GM21367 (cell line): ENCODE results near the gene FAT1.

Source experiments
- ATAC-seq: cut with Tn5 transposase; IDR thresholded peaks from one replicate; pipeline ENCODE4 v1.9.1; 2021; ENCODE audit not compliant: unreplicated experiment

Gene FAT1

DNA sequence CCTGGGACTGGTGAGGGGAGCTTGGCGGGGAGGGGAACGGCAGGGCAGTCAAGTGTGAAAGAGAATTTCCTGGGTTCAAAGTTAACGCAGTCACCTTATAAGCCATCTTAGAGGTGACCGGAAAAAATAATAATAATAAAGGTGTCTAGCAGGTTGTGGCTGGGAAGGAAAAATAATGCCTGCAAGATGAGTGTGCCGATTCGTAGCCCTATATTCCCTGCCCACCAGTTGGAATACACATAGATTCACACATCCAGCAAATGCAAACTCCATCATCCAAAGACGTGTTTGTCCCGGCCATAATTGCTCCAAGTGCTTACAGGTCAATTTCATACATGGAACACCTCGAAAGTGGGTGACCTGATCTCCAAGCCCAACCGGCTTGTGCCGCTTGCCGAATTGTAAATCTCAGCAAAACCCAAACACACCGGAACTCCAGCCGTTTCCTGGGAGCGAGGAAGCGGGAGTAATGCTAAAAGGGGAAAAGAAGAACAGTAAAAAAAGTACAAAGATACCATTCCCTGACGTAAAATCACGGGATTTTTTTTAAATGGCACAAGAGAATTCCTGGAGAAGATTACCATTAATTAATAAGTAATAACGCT, 1.3 kb upstream of the FAT1 start:
- ATAC-seq: no peak

DNA sequence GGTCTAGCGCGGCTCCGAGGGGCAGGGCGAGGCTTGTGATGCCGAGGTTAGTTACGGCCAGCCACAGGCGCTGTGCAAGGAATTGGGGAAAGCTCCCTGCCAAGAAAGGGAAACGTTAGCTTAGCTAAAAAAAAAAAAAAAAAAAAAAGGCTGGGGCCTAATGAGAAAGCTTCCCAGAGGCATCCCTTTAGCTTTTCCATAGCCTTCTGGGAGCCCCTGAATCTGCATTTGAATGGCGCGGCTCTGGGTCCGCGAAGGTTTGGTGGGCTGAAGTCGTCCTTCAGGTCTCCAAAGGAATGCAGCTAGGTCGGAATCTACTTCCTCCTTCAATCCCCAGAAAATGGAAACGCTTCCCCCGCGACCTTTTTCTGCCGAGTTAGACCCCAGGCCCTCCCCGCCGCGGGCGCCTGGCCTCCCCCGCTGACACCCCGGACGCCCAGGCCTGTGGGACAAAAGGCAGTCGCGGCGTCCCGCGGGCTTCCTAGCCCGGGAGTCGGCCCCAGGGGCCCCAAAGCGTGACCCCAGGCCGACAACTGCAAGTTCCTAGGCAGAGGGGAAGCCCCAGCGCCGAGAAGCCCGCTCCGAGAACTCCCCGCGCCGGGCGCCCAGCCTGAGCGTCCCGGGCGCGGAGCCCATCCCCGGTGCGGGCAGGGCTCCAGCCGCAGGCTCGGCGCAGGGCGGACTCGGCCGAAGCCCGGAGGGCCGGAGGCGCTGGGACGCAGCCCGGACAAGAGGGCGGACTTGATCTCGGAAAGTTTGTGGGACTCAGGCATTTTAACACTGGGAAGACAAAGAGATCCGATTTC, 605 bp upstream of the FAT1 start:
- no peak for ATAC-seq

DNA sequence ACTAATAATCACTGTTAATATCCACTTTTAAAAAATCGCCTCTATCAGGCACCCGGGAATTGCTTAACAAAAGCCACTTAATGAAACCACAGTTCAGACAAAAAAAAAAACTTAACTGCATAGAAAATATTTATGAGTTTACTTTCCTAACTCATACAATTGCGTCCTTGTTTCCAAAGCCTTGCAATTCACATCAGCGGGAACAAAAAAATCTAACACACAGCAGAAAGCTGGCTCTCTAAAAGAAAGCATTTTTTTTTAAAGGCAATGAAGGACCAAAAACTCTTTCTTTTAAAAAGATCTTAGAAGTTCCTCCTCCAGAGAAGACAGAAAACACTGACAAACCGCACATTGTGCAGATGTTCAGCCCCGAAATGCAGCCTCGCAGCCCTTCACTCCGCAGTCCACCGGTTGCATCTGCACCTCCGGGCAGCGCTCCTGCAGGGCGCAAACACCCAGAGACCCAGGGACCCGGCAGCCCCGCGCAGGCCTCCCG, 812 bp downstream of the FAT1 start:
- no peak for ATAC-seq

DNA sequence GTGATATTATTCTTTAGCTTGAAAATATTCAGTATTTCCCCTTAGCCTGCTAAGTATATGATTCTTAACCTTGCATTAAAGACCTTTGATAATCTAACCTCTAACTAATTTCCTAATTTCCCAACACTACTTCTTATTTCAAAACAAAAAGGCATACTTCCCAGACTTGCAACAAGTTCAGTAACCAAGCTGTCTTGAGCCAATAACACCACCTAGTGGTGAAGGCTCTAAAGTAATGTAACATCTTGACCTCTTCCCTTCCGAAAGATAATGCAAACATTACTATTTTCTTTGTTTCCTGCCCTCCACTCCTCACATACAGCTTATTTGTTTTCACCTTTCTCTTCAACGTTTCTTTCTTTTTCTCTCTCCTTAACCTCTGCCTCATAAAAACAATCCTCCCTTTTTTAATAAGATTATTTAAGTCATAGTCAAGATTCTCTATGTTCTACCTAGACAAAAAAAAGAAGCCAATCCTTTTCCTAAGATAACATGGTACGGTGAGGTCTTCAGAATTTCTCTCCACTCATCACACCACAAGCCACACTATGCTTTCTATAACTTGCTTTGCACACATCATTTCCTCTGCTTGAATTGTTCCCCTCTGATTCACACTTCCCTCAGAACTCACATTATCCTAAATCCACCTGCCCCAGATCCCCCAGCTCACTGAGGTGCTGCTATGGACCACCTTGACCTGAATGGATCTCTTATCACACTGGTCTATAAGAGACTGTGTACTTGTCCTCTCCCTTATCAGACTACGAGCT, 3.5 kb downstream of the FAT1 start:
- ATAC-seq: no peak

DNA sequence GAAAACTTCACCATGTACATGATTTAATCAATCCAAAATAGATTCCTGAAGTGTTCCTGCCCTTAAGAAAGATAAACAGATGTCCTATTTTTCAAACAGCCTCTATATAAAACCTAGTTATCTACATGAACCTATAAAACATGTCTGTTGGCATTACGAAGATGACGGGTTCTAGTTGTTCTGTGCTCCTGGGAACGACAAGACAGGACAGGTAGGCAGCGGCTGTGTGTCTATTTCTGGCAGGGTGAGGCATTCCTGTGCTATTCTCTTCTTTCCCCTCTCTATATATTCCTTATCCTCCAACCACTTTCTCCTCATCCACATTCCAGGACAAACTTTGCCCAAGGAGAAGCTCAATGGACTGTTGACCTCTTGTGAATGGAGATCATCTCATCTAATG, 6.1 kb downstream of the FAT1 start:
- no peak for ATAC-seq

DNA sequence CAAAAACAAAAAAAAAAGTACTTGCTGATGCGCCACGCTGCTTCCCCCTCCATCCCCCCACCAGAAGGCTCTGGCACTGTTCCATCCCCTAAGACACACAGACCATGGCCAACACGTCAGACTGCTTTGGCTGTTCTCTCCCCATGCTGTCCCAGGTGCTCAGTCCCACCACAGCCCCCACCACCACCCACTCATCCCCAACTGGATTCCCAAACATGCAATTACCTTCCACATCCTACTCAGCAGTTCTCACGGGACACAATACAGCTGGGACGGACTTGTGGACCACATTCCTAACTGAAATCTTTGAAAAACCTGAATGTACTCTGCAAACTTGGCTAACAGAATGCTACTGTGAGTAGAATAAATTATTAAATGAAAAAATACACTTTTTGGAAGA, 8.6 kb downstream of the FAT1 start:
- no peak for ATAC-seq

DNA sequence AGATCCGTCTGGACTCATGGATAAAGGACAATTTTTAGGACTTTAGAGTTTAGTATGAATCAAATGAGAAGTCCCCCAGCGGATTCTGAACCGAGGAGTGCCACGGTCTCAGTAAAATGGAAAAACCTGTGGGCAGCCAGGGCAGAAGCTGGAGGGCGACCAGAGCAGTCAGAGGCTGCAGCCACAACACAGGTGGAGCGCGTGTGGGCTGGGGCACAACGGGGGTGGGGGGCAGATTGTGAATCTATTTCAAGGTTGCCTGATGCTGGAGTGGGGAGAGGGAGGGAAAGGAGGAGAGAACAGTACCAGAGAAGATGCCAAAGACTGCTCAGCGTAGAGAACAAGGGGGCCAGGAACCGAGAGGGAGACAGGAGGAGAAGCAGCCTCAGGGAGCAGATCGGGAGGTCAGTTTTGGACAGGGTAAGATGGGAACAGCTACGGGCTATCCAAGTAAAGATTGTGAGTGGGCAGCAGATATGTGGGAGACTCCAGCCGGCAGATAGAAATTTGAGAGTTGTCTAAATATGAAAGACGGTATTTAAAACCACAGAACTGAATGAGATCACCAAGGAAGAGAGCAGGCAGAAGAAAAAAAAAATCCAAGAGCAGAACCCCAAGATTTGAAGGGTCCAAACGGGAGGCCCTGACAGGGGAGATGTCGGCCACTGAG, 9.5 kb downstream of the FAT1 start:
- ATAC-seq: no peak

DNA sequence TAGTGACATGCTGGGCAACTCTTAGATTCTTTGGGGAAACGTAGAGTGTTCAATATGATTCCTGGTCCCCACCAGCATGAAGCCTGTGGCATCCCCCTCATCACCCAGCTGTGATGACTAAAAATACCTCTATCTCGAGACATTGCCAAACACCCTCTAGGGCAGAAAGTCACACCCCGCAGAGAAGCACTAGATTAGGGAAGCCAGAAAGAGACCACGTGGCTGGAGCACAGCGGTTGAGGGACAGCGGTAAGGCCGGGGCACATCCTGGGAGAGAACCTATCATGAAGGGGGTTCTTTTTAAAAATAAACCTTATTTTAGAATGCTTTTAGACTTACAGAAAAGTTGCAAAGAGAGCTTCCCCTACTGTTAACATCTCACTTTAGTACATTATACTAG, 11.0 kb downstream of the FAT1 start:
- no peak for ATAC-seq

DNA sequence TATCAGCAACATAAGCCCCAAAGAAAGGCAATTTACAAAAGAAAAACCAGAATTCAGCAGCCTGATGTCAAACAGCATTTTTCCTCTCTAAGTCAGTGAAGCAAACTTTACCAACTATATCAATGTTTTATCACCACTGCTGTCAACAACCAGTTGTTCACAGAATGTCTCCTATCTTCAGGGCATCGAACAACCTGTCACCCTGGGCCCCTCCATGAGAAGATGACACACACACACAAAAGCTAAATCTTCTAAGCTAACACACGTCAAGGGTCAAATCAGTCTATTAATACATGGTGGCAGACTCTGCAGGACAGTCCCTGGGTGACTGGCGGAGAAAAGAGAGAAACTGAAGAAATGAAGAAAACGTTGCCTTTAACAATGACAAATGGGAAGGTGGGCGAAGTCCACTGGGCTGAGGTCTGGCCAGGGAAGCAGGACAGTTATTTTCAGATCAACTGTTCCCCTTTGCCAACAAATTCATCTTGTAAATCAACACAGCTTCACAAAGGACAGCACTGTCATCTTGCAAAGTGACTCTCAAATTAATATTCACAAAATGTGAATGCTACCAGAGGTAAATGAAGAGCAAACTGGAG, 13.0 kb downstream of the FAT1 start:
- no peak for ATAC-seq

DNA sequence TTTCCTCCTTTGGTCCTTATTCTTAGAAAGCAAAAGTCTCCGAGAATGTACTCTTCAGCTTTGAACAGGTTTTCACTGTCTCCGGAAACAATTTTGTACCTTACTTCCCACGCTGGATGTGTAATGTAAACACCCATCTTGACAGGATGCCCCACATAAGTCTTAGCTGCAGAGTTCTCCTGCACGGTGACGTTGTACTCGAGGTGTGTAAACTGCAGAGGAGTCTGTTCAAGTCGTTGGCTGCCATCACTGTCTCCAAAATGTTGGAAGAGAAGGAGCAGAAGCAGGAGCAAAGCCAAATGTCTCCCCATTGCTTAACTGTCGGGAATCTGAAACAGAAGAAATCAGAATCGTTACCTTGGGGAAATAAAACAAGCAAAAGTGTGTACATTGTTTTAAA, 14.1 kb downstream of the FAT1 start:
- no peak for ATAC-seq

DNA sequence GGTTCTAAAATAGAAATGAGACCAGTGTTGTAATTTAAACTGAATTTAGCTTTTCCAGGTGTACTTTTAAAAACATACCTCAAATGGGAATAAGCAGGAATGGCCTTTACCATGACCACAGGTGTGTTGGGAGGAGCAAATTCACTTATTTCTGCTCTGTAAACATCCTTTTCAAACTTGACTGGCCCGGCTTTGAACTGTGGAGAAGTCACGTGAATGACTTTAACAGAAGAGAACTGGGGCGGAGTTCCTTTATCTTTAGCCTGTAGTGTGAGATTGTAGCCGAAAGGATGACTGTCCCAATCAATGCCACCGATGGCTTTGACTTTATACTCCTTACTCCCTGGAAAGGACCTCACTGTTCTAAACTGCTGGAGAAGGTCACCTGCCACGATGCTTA, 15.1 kb downstream of the FAT1 start:
- ATAC-seq: no peak

DNA sequence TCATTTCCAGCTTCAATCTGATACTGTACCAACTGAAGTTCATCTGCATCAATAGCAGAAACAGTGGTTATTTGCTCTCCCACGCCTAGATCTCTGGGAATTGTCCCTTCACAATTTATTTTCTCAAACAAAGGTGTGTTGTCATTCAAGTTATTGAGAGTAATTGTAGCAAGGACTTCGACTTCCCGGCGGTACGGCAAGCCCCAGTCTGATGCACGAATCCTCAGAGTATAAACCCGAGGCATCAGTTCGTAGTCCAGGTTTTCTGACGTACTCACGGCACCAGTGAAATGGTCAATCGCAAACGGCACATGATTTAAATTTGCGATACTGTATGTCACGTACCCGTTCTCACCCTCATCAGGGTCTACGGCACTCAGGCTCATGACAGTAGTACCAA, 15.7 kb downstream of the FAT1 start:
- ATAC-seq: no peak

DNA sequence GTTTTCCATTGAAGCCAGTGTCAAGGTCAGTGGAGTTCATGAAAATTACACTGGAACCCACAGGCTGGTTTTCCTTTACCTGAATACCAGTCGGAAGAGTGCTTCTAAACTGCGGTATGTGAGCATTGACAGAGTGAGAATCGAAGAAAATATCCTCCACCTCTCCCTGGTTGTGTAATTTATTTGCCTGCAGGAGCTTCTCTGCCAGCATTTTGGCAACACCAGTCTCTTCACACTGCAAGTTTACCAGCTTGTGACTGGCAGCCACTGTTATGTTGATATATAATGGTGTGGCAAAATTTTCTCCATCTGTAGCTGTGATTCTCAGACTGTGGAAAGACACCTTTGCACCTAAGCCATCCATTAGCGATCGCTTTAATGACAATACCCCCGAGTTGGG, 16.1 kb downstream of the FAT1 start:
- no peak for ATAC-seq

DNA sequence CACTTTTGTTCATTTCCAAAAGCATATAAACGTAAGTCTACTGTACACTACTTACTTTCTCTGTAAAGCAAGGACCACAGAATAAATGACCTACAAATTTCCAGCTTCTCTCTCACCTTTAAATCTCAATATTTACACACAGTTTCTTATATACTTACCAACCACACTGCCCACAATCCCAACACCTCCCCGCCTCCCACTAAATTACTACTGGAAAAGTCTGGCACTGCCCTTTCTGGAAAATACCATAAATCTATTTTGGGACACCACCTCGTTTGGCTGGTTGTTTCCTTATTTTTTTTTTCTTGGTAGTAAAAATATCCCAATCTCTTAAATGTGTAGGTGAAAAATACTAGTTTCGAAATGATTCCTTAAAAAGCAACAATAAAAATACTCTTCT, 19.6 kb downstream of the FAT1 start:
- ATAC-seq: no peak

DNA sequence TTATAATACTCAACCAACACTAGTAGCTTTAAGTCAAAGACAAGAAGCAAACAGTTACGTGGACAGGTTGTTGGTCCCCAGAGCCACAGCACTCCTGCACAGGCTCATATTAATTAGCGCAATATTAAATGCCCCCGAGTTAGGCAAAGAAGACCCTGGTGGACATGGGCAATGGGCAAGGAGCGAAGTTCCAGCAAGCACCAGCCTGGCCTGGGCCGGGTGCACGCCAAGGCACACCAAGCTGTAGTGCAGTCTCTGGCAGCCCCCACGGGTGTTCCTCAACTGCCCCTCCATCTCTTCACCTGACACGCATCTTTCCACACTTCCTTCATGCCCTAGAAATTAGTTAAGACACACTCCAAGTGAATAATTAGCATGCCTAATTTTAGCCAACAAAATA, 20.1 kb downstream of the FAT1 start:
- no peak for ATAC-seq

DNA sequence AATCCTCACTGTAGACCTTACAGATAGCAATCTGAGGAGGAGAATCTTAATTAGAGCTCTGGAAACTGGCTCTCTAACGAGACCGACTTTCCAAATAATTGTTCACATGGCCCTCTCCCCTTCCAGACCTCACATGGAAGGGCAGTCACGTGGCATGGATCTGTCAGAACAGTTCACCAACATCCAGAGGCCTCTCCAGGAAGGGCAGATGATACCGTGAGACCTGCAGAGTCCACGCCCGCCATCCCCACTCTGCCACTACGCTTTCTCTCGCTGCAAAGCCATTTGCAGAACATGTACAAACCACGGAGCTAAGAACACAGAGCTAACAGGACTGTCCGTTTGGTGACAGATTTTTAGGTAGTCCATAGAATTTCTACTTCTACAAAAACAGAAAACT, 20.7 kb downstream of the FAT1 start:
- ATAC-seq: no peak

DNA sequence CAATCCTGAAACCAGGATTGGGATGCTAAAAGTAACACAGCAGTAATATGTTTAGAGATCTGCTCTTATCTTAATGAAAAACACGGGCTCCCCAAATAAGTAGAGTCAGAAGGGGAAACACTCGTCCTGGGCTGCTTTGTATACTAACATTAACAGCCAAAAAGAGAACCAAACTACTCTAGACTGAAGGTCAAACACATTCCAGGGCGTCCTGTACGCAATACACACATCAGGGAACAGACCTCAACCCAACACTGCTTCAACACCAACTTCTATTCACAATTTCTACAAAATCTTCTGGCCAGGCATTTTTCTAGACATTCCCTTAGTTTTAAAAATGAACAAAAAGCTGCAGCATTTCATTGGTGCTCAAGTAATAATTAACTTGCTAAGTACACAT, 21.4 kb downstream of the FAT1 start:
- ATAC-seq: no peak

DNA sequence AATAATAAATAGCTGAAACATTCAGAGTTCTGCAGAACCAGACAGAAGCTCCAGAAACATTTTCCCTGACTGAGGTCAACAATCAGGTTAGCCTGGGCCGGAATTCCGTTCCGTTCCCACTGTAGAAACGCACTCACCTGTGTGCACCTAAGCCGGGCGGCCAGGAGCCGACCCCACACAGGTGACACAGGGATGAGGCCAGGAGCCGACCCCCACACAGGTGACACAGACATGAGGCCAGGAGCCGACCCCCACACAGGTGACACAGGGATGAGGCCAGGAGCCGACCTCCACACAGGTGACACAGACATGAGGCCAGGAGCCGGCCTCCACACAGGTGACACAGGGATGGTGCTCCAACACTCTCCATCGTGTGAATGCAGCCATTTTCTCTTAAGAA, 21.9 kb downstream of the FAT1 start:
- ATAC-seq: no peak

DNA sequence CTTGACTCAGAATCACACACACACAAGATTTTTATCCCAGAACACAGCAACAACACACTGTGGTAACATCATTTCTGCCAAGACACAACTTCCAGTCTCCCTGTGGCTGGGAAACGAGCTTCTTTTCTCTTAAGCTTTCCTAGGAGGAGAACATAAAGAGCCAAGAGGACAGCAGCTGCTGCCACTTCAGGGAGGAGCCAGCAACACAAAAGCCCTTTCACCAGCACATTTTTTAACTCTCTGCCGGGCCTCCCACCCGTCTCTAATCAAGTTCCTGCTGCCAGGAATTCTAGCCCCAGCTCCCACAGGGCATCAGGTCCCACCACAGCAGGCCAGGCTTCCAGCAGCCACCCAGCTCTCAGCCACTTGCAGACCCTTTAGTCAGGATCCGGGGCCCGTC, 22.4 kb downstream of the FAT1 start:
- no peak for ATAC-seq

DNA sequence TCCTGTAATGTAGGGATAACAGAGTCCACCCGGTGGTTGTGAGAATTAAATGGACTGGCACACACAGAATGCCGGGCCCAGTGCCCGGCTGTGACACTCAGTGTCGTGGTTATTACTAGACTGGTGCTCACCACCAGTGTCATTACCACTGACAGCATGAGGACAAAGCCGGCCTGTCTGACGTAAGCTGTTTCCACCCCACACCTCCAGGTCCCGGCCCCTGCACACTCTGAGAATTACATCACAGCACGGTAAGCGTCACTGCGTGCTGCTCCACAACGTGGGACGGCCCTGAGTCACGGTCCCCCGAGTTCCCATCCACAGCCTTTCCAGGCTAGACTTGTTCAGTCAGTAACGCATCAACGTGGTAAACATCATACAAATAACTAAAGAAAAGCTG, 22.9 kb downstream of the FAT1 start:
- ATAC-seq: no peak

DNA sequence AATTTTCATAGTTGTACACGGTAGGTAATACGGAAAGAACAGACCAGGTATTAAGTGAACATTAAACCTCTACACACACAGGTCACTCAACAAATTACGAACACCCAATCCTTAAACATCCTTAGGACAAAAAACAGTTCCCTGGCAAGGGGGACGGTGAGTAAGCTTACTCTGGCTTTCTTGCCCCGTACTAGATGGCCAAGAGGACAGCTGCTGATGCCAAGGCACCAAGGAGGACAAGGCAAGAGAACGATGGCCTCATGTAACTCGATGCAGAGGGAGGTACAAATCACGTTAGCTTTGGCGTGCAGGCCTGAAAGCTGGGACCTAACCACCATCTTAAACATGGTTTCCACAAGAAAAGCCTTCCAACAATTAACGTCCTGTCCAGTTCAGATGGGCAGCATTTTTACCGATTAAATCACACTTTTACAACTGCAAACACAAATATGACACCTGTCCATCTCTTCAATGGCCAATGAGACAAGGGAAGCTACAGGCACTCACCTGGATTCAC, 23.7 kb downstream of the FAT1 start:
- ATAC-seq: no peak
